Stimulated activated CD8-positive, alpha-beta memory T cell treated with anti-CD3 and anti-CD28 coated beads, Interleukin-12 subunit alpha, Interleukin-12 subunit beta, amount 100 ng/mL, for 24 hours (primary cell): Measurements from ENCODE around the gene PLA2G6.

Experiments used
- DNase-seq: peaks from one replicate; pipeline ENCODE4 v3.0.0-alpha.2; 2020; ENCODE audit errors: extremely low read depth

PLA2G6 gene

DNA sequence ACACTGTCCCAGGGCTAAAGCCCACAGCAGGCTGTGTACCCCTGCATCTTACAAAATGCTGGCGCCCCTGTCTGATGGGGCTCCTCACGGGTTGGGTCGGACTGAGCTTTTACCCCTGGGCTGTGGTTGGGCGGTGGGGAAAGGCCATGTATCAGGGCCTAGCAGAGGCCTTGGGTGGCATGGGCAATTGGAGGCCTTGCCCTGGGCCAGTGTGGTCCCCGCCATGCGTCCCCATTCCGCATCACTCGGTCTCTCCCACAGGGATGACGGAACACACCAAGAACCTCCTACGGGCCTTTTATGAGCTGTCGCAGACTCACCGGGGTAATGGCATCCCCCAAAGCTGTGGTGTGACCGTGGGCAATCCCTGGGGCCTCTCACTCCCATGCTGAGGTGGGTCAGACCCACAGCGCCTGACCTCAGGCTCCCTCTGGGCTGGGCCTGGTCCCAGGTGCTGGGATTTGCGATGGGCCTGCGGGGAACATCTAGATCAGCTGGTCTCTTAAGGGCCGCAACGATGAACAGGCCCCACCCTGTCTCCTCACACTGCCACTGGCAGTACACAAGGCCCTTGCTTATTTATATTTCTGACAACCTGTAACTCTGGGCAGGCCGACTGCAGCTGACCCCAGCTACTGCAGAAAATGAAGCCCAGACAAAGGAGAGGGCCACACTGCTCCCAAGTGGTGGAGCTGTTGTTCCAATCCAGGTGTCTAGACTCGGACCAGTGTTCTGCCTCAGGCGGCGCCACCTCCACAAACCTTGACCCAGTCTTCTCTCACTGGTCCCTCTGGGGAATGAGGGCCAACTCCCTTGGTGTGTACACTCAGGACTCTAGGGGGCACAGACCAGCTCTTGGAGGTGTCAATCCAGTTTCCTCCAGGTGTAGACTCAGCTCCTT is 110.0 kb downstream of the PLA2G6 start:
- no peak for DNase-seq

DNA sequence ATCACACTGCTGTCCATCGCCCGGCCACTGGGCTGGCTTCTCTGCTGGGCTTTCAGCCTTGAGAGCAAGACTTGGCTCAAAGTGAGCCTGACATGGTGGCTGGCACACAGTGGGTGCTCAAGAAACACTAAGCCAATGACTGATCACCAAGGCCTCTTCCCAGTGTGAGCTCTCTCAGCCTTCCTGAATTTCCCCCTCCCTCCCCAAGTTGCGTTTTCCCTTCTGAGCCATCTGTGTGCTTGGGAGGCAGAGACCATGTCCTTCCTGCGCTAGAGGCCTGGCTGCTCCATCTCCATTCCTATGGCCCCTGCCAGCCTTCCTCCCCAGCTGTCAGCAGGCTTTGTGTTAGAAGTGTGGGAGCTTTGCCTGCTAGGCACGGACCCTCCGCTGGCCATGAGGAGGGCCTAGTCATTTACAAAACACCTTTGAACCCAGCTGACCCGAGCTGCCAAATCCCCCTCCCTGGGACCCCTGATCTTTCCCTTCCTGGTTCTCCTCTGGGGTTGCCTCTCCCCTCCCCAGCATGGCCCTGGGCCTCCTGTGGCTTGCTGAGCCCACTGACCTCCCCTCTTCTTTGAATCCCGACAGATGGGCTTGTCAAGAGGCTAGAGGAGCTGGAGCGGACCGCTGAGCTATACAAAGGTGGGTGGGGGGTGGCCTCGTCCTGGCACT is 111.2 kb downstream of the PLA2G6 start:
- DNase-seq: no peak

DNA sequence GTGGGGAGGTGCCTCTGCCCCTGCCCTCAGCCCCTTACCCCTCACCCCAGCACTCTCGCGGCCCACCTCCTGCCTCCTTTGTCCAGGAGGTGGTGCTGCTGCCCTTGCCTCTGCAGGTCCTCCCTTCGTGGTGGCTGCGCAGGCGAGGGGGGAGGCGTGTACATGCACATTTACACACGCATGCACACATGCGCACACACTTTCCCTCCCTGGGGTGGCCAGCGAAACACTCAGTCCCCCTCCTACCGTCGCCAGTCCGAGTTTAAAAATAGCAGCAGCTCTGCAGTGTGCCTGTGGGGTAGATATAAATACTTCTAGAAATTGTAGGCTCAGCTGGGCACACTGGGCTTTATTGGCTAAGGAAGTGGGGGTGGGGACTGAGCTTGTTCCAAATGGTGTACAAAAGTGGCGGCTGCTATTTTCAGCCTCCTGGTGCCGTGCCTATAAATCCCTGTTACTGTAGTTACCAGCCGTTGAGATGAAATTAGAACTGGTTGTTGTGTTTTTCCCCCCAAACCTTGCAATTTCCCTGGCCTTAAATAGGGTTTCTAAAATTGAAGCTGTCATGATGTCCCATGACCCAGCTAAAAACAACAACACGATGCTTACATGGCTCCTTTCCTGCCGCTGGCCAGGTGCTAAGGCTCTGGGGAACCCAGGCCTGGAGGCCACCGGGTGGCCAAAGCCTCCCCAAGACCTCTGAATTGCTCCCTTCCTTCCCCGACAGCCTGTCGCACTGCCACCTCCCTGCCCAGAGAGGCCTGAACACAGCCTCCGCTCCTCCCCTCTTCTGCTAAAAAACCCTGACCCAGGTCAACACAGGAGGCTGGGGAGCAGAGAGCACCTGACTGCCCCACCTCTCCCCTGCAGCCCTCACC is 112.0 kb downstream of the PLA2G6 start:
- DNase-seq: no peak

DNA sequence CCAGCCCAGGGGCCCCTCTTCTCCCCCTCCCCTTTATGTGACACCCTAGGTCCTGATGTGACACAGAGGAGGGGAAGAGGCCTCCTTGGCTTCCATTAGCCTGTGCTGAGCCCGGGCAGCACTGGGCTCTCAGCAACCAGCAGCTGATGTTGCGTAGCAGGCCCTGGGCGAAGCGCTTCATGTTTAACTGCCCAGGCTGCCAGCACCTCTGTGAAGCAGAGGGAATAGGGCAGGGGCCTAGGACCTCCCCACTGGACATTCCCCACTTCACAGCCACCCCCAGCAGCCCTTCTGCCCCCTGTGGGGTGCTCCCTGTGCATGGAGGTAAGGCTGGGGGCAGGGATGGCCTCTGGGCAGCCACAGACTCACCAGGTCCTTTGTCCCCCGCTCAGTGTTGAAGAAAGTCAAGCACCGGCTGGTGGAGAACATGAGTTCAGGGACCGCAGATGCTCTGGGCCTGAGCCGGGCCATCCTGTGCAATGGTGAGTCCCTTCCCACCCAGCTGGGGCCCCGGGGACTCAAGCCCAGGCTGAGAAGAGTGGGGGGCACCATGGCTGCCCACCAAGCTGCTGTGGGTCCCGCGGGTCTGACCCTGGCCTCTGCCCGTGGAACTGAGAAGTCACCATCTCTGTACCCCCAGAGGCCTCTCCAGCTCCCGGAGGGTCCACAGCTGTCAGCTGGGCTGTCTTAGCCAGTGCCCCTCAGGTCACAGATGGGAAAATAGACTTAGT is 112.8 kb downstream of the PLA2G6 start:
- no peak for DNase-seq

DNA sequence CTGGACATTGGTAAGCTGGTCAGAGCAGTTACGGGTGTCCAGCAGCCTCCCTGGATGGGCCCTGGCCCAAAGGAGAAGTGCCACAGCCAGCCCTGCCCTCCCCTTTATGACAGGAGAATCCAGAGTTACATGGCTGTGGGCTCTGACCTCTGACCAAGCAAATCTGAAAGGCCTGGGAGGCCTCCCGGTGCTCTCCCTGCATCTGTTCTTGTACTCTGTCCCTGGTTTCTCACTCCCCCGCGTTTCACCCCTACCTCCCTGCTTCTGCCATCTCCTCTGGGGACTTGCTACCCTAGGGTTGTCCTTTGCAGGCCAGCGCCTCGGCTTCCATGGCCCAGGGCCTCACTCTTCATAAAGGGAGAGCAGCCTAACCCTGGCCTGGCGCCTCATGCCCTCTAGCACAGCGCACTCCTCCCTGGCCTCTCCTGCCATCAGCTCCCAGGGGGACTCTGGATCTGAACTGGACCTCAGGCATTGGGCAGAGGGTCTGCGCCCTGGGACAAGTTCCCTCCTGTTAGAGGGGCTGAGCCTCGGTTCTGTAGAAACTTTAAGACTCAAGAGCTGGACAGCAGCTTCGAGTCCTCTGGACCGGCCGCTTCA is 113.8 kb downstream of the PLA2G6 start:
- DNase-seq: no peak

DNA sequence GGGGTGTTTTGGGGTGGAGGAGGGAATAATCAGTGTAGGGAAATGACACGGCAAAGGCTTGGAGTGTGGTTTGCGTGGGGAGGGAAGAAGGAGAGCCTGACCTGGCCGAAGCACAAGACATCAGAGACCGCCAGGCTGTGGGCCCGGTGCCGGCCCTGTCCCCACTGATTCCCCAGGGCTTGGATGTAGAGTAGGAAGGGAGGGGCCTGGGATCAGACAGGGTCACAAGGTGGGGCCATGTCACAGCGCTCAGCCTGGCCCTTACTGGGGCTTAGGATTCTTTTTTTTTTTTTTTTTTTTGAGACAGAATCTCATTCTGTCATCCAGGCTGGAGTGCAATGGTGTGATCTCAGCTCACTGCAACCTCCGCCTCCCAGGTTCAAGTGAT is 114.6 kb downstream of the PLA2G6 start:
- DNase-seq: no peak

DNA sequence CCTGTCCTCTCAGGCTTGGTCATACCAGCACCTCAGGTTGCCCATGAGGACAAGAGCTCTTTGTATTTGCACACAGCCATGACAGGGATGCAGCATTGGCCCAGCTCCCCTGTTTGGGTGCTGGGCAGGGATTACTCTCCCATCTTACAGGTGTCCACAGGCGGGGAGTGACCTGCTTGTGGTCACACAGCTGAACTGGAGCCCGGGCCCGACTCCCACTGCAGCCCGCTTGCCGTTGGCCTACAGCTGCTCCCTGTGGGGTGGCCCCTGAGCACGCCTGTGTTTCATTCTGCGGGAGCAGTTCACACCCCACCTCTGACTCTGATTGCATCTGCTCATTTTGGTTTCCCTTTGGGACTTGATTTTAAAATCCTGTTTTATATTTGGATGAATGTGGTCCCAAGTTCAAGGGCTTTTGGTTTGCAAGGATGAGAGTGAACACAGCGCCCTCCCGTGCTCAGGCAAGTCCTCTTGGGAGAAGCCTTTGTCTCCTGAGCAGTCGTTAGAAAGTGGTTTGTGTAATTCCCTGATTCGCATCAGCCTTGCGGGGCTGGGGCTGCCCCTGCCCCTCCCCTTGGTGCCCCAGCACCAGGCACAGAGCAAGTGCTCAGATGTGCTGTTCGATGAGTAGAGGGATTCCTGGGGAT is 115.1 kb downstream of the PLA2G6 start:
- no peak for DNase-seq

DNA sequence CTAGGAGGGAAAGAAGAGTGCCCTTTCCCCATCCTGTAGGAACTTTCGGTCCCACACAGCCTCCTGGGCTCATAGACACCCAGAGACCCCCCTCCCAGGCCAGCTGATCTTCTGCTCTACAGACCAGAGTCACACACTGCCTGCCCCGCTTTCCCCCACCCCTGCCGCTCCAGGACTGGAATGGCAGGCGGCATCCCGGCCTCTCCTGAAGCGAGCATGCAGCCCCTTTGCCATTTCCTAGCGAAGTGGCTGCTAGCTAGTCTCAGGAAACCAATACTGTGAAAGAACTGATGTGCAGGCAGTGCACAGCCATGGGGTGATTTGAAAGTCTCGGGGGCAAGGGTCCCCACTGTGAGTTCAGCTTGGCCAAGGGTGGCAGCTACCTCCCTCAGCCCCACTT is 116.1 kb downstream of the PLA2G6 start:
- no peak for DNase-seq

DNA sequence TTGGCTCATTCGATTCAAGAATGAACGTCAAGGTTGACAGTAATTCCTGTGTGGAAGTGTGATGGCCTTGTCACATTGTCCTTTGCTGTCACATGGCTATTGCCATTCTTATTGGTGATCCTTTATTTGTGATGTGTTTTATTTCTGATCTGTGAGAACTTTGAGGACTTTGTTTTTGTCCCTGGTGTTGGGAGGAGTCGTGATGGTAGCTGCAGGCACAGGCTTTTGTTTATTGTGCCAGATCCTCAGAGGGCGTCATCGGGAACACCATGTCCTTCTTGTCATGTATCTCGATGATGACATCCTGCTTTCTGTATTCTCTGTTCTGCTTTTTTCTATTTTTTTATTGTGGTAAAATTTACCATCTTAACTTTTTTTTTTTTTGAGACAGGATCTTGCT is 118.8 kb downstream of the PLA2G6 start:
- no peak for DNase-seq
